ENCODE results near the gene GPBP1L1.

Gene GPBP1L1

GRCh38 chr1:45589861-45590260 lies 96.5 kb downstream of the GPBP1L1 start:
- DNase-seq (ENCODE audit: low spot score) = no peak

DNA sequence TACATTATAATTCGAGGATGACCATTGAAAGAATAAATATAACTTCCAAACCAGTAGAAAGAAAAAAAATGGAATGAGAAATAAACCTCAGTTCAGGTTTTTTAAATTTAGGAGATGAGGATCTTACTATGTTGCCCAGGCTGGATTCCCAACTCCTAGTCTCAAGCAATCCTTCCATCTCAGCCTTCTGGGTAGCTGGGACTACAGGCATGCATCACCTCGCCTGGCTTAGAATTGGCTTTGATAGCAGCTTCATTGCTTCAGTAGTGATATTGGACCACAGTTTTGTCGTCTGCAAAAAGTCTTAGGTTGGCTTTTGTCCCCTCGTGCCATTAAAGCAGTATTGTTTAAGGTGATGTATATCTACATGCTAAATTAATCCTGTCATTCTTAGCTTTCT lies 99.6 kb downstream of the GPBP1L1 start:
- DNase-seq (ENCODE audit: low spot score) = no peak

DNA sequence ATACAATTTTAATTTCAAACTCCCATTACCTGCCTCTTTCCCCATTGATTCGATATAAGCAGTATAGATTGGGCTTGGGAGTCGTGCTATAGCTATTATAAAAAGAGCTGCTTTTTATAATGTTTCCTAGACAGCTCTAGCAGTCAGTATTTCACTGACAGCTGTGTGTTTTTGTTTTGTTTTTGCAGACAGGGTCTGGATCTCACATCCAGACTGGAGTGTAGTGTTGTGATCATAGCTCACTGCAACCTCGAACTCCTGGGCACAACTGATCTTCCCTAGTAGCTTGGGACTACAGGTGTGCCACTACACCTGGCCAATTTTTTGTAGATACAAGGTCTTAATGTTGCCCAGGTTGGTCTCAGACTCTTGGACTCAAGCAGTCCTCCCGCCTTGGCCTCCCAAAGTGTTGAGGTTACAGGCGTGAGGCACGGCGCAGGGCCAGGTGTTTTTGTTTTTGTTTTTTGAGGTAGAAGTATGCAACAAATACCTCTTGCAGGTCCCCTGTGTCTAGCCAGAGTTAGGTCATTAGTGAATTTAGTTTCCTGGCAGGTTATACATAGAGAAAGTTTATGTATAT lies 100.7 kb downstream of the GPBP1L1 start:
- DNase-seq (ENCODE audit: low spot score) = no peak

DNA sequence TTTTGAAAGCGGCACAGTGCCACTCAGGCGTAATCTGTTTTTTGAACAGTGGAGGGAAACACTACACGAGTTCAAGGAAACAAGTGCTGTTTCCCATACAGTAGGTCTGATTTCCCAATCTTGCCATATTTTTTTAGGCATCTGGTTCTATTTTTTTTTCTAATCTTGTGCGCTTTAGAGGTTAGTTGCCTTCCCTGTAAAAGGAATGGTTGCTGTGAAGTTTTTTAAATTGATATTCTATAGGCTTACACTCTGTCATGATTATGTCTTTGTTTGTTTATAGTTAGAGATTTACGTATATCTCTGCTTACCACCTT lies 101.3 kb downstream of the GPBP1L1 start:
- no peak for DNase-seq (ENCODE audit: low spot score)

GRCh38 chr1:45584351-45585109 lies 101.8 kb downstream of the GPBP1L1 start:
- DNase-seq (ENCODE audit: low spot score) = peak; percentile 83

DNA sequence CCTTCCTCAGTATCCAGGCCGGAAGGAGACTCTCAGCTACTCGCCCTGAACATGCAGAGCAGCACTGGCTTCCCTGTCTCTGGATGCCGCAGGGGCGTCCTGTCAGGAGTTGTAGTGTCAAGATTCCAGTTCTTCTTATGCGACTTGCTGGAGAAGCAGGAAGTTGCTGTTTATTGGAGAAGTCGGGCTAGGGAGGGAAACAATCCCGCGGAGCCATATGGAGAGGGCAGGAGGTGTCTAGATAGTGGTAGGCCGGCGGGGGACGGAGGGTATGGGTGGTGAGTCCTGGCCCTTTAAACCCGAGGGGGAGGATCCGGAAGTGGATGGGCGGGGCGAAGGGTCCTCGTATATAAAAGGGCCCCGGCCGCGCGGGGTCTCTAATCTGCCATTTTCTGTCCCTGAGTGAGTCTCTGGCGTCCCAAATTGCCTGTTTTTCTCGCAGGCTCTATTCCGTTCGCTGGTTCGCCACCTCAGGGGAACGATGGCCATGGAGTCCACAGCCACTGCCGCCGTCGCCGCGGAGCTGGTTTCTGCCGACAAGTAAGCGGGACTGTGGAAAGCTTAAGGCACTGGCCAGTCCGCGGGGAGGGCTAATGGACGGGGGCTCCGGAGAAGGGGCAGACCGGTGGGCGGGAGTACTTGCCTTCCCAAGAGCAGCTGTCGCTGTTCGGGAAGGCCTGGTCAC lies 102.5 kb downstream of the GPBP1L1 start, which contains the start of gene NASP:
Gene NASP (plus strand): TSS at position 376 of the 685 bp plus-strand sequence. CDS start 106 bp downstream, at position 482.
- peak; percentile 85 for DNase-seq (ENCODE audit: low spot score)

GRCh38 chr1:45583264-45583665 lies 103.1 kb downstream of the GPBP1L1 start:
- DNase-seq (ENCODE audit: low spot score) = peak; percentile 98
